HG02623 (cell line): ENCODE results near the gene CFAP119.
A peak's percentile ranks its signal among the peaks of the same experiment; 100 is the strongest.

Experiments used
- ATAC-seq: cut with Tn5 transposase; IDR thresholded peaks from one replicate; pipeline ENCODE4 v1.9.1; 2021; ENCODE audit warnings: moderate library complexity; ENCODE audit not compliant: unreplicated experiment

Gene CFAP119

DNA sequence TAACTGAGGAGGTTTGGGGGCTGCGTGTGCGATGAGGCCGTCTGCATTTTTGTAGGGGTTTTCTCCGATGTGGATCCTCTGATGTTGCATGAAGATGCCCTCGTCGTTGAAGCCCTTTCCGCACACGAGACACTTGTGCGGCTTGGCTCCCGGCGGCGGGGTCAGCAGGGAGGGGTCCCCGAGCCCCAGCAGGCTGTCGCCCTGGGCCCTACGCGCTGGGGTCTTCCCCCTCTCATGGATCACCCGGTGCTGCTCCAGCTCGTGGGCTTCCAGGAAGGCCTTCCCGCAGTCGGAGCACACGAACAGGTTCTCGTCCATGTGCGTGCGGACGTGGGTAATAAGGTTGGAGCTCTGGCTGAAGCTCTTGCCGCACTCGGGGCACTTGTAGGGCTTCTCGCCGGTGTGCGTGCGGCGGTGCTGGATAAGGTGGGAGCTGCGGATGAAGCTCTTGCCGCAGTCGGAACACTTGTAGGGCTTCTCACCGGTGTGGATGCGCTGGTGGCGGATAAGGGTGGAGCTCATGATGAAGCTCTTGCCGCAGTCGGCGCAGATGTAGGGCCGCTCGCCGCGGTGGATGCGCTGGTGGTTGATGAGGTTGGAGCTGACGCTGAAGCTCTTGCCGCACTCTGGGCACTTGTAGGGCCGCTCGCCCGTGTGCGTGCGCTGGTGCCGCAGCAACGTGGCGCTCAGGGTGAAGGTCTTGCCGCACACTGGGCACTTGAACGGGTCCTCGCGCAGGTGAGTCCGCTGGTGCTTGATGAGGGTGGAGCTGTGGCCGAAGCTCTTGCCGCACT lies 20.8 kb upstream of the CFAP119 start:
- ATAC-seq: no peak

- ATAC-seq: no peak
These were observed 18.7 kb upstream of the CFAP119 start for GRCh38 chr16:30780549-30780948.

DNA sequence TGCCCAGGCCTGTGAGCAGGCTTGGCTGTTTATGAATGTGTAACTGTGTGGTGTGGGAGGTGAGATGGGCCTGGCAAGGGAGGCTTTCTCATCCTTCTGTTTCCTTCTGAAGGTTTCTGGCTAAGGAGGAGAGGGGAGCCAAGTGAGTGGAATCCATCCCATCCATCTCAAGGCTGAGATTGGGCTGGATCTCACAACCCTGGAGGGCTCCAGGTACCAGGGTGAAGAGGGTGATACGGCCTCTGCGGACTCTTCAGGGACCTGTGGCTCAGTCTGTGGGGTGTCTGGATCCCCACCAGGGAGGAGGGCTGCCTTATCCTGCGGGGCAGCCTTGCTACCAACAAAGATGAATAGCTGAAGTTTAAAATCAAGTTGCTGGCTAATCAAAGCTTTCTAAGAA lies 18.2 kb upstream of the CFAP119 start:
- ATAC-seq: no peak

- no peak for ATAC-seq
These were observed 17.7 kb upstream of the CFAP119 start for GRCh38 chr16:30779596-30779995.

DNA sequence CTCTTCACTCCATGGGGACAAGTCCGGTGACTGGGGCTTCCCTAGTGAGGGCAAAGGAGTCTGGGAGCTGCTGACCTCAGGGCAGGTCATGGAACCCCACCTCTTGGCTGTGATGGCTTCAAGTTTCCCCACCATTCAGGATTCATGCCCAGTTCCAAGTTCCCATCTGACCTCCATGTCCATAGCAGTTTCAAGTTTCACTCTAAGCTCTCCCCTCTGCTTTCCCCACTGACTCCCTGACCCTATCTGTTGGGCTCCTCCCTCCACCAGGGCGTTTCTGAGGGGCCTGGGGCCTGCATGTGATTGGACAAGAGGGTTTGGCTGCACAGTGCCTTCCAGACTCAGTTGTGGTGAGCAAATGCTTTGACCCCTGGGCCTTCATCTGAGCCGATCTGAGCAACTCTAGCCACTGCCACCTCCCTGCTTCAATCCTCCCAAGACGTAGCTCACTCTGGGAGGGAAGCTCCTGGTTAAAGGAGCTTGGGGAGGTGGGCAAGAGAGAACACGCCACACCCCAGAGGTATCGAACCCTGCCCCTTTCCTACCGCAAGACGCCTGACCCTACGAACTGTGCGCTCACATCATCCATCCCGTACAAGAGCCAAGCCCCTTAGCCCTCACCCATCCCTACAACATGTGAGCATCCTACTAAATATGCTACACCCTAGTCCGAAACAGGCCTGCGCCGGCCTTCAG lies 16.8 kb upstream of the CFAP119 start:
- no peak for ATAC-seq

DNA sequence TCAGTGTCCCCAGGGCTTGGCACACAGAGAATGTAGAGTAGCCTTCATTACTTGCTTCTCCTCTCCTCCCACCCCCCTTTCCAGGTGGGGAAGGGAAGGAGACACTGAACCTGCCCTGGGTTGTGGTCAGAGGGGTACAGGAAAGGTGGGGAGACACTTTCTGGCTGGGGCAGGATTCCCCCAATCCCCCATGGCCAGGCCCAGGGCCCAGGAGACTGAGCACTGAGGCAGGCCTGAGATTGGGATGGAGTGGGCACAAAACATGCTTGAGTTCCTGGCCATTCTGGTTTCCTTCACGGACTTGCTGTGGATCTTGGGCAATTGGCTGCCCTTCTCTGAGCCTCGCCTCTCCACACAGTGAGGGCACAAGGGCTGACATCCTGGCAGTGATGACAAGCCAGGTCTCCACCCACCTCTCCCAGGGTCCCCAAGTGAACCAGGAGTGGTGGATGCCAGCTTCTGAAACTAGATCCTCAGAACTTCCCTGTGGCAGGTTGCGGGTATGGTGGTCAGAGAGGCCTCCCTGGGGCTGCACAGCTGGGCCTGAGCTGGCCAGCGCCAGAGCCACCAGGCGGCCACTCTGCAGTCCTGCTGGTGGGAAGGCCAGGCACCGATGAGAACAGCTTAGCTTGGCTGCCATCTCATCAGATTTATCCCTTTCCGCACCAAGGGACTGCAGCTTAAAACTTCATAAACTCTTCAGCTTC lies 15.9 kb upstream of the CFAP119 start:
- no peak for ATAC-seq

DNA sequence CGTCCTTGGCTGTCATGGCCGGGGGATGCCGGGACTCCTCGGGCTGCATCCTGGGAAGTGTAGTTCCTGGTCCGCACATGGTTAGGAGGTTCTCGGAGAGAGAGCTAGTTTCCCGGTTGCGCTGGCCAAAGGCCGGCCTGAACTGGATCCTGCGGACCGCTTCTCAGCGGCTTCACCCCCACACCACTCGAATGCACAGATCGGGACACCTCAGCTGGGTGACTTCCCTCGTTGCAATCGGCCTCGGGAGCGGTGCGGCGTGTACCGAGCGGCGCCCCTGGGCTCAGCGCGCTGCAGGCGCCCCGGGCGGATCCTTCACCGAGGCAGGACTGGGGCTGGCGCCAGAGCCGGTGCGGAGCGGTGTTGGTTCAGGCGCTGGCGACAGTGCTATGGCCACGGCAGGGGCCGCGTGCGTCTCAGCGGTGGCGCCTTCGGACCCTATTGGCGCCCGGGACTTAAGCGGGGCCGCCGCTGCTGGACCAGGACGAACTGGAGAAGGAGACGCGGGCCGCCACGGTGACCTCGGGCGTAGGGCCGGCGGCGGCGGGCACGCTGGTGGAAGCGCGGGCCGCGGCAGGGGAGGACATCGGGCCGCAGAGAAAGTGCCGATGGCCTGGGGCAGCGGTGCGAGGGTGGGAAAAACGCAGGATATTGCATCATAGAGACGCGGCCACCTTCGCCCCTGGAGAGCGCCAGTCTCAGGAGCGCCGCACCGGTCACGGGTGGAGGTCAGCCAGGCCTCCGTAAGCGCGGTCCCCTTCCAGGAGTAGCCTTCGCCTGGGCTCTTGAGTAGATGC lies 13.7 kb upstream of the CFAP119 start:
- peak; percentile 52 for ATAC-seq

- no peak for ATAC-seq
These were observed 13.2 kb upstream of the CFAP119 start for GRCh38 chr16:30775131-30775391.

GRCh38 chr16:30774367-30775130 lies 12.7 kb upstream of the CFAP119 start:
- ATAC-seq: no peak

- ATAC-seq: no peak
These were observed 12.0 kb upstream of the CFAP119 start for GRCh38 chr16:30773826-30774225.

DNA sequence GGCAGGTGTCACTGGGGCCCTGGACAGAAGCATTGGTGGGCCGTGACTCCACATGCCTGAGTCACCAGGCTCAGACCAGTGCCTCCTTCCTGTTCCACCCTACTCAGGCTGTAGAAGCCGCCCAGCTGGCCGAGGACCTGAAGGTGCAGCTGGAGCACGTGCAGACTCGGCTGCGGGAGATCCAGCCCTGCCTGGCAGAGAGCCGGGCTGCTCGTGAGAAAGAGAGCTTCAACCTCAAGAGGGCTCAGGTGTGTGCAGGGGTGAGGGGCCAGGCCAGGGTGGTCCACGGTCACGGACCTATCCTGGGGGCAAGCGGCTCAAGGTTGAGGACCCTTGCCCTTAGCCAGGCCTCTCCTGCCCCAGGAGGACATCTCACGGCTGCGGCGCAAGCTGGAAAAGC lies 9.9 kb upstream of the CFAP119 start:
- no peak for ATAC-seq

GRCh38 chr16:30769379-30770089 lies 7.7 kb upstream of the CFAP119 start:
- ATAC-seq: no peak

DNA sequence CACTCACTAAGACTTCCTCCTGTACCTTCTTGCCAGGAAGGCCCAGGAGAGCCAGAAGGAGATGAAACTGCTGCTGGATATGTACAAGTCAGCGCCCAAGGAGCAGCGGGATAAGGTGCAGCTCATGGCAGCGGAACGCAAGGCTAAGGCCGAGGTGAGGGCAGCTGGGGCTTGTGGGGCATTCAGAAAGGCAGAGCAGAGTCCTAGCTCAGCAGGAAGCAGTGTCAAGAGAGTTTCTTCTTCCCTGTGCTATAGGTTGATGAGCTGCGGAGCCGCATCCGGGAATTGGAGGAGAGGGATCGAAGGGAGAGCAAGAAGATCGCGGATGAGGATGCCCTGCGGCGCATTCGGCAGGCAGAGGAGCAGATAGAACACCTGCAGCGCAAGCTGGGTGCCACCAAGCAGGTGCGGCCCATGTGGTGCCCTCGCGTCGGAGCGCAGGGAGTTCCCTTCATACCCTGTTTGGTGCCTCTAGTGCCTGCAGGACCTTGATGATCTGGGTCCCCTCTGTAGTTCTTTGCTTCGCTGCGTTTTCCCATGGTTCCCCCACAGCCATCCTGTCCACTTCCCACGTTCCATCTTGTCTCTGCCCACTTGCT lies 6.8 kb upstream of the CFAP119 start:
- ATAC-seq: no peak

GRCh38 chr16:30767767-30768465 lies 6.1 kb upstream of the CFAP119 start:
- no peak for ATAC-seq

GRCh38 chr16:30766933-30767284 lies 5.0 kb upstream of the CFAP119 start:
- ATAC-seq: no peak

GRCh38 chr16:30766206-30766932 lies 4.5 kb upstream of the CFAP119 start:
- ATAC-seq: no peak

DNA sequence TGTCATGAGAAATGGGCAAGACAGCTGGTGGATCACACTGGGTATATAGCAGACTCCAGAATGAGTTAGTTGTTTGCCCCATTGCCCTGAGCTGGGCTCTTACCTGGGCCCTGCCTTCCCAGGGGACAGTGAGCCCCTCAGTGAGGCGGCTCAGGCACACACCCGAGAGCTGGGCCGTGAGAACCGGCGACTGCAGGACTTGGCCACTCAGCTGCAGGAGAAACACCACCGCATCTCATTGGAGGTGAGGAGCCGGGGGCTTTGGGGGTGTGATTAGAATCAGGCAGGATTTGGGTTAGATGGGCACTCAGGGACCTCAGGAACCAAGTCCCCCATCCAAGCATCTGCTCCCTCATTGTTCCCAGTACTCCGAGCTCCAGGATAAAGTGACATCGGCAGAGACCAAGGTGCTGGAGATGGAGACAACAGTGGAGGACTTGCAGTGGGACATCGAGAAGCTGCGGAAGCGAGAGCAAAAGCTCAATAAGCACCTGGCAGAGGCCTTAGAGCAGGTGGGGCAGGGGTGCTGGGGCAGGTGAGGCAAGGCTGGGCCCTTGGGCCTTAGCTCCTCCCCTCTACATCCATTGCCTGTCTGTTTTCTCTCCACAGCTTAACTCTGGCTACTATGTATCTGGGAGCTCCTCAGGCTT lies 3.1 kb upstream of the CFAP119 start:
- ATAC-seq: no peak

GRCh38 chr16:30764086-30764485 lies 2.2 kb upstream of the CFAP119 start:
- ATAC-seq: no peak
